PC-9 (cell line): ENCODE results near the gene SMG6.
A peak's percentile ranks its signal among the peaks of the same experiment; 100 is the strongest.

ENCODE experiments used
- CTCF ChIP-seq: fragments of 200-600 bp; sonication (generic); conservative IDR thresholded peaks from 2 replicates; pipeline ENCODE4 v1.6.1; 2017; ENCODE audit warnings: mixed run types, antibody characterized with exemption, mild to moderate bottlenecking, moderate library complexity
- EZH2 ChIP-seq: fragments of 200-600 bp; sonication (generic); IDR thresholded peaks from 2 replicates; pipeline ENCODE4 v1.8.0; 2017; ENCODE audit warnings: antibody characterized with exemption, low read depth

GRCh38 chr17:2058586-2059546 is 244.7 kb downstream of the SMG6 start:
- peak; percentile 31 for TF ChIP-seq CTCF
- no peak for TF ChIP-seq EZH2
